ENCODE data around the gene SORBS2.

Gene SORBS2

GRCh38 chr4:185689407-185689806 is 122.6 kb downstream of the SORBS2 start:
- Mint-ChIP-seq H3K36me3 (ENCODE audit: low read depth) (no peaks in the 10 kb centered on the region), H3K4me1 (peaks cover 10% of the 10 kb centered on the region), H3K27me3 (ENCODE audit: low read depth) (peaks cover 4% of the 10 kb centered on the region), H3K27ac (no peak overlapping the region), H3K9me3 (no peaks in the 10 kb centered on the region), H3K4me3 (no peak overlapping the region)
- TF ChIP-seq, protein P1, sequence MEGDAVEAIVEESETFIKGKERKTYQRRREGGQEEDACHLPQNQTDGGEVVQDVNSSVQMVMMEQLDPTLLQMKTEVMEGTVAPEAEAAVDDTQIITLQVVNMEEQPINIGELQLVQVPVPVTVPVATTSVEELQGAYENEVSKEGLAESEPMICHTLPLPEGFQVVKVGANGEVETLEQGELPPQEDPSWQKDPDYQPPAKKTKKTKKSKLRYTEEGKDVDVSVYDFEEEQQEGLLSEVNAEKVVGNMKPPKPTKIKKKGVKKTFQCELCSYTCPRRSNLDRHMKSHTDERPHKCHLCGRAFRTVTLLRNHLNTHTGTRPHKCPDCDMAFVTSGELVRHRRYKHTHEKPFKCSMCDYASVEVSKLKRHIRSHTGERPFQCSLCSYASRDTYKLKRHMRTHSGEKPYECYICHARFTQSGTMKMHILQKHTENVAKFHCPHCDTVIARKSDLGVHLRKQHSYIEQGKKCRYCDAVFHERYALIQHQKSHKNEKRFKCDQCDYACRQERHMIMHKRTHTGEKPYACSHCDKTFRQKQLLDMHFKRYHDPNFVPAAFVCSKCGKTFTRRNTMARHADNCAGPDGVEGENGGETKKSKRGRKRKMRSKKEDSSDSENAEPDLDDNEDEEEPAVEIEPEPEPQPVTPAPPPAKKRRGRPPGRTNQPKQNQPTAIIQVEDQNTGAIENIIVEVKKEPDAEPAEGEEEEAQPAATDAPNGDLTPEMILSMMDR (IDR thresholded peaks at IDR 0.05; ENCODE audit: unreplicated experiment in 3 of 3), result no peak

GRCh38 chr4:185685804-185686203 is 126.2 kb downstream of the SORBS2 start:
- Mint-ChIP-seq H3K27ac (no peak overlapping the region), H3K36me3 (ENCODE audit: low read depth) (no peaks in the 10 kb centered on the region), H3K27me3 (ENCODE audit: low read depth) (no peaks in the 10 kb centered on the region), H3K4me1 (peaks cover 12% of the 10 kb centered on the region), H3K4me3 (no peak overlapping the region), H3K9me3 (no peaks in the 10 kb centered on the region)
- TF ChIP-seq, protein P1 (IDR thresholded peaks at IDR 0.05; ENCODE audit: unreplicated experiment in 3 of 3), result no peak

DNA sequence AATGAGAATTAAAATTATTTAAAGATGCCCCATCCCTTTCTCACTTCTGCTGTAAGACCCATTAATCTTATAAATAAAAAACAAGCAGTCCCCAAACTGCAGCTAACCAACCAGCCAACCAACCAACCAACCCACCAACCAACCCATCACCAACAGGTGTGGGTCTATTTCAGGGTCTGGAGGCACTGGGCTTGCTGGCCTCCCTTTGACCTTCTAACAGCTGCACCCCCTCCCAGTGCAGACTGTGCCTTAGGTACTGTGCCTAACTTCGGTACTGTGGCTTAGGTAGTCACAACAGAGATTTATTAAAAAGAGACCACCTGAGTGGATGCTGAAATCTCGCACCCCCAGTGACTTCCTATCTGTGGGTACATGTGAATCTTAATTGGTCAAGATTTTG is 128.1 kb downstream of the SORBS2 start:
- peaks cover 4% of the 10 kb centered on the region for H3K27me3 Mint-ChIP-seq (ENCODE audit: low read depth)
- peaks cover 12% of the 10 kb centered on the region for H3K4me1 Mint-ChIP-seq
- no peaks in the 10 kb centered on the region for H3K36me3 Mint-ChIP-seq (ENCODE audit: low read depth)
- H3K4me3 Mint-ChIP-seq, result no peak overlapping the region
- H3K9me3 Mint-ChIP-seq, result no peaks in the 10 kb centered on the region
- H3K27ac Mint-ChIP-seq, result no peak overlapping the region
- TF ChIP-seq, protein P1 (IDR thresholded peaks at IDR 0.05; ENCODE audit: unreplicated experiment in 3 of 3), result no peak

- TF ChIP-seq, protein P1 (IDR thresholded peaks at IDR 0.05; ENCODE audit: unreplicated experiment in 3 of 3), result no peak
- no peak overlapping the region for H3K27ac Mint-ChIP-seq
- no peaks in the 10 kb centered on the region for H3K36me3 Mint-ChIP-seq (ENCODE audit: low read depth)
- H3K4me1 Mint-ChIP-seq, result peaks cover 12% of the 10 kb centered on the region
- H3K9me3 Mint-ChIP-seq, result no peaks in the 10 kb centered on the region
- H3K27me3 Mint-ChIP-seq (ENCODE audit: low read depth), result peaks cover 4% of the 10 kb centered on the region
- H3K4me3 Mint-ChIP-seq, result no peak overlapping the region
Measured at GRCh38 chr4:185683222-185683621, 128.8 kb downstream of the SORBS2 start.

DNA sequence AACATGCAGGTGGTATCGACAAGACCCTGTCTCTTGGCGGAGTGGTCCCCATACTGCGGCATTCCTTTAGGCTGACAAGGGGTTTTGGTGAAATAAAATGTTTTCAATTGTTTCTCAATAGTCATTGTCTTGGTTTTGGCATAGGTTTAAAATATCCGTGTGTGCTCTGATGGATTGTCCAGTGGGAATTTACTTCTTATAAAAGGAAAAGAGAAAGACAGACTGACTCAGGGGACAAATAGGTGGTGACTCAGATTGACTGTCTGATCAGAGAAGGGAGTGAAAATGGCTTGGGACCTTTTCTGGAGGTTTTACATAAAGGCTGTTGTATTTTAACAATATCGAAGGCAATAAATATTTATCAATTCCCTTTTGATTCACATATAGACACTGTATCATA is 129.8 kb downstream of the SORBS2 start:
- Mint-ChIP-seq H3K4me1 (peaks cover 12% of the 10 kb centered on the region), H3K27ac (no peak overlapping the region), H3K36me3 (ENCODE audit: low read depth) (peaks cover 3% of the 10 kb centered on the region), H3K9me3 (peaks cover 2% of the 10 kb centered on the region), H3K27me3 (ENCODE audit: low read depth) (peaks cover 4% of the 10 kb centered on the region), H3K4me3 (no peak overlapping the region)
- TF ChIP-seq, protein P1 (IDR thresholded peaks at IDR 0.05; ENCODE audit: unreplicated experiment in 3 of 3), result no peak

GRCh38 chr4:185681604-185682003 is 130.4 kb downstream of the SORBS2 start:
- H3K4me1 Mint-ChIP-seq, result peaks cover 12% of the 10 kb centered on the region
- peaks cover 6% of the 10 kb centered on the region for H3K36me3 Mint-ChIP-seq (ENCODE audit: low read depth)
- peaks cover 3% of the 10 kb centered on the region for H3K9me3 Mint-ChIP-seq
- peaks cover 4% of the 10 kb centered on the region for H3K27me3 Mint-ChIP-seq (ENCODE audit: low read depth)
- H3K27ac Mint-ChIP-seq, result no peak overlapping the region
- no peak overlapping the region for H3K4me3 Mint-ChIP-seq
- TF ChIP-seq, protein P1 (IDR thresholded peaks at IDR 0.05; ENCODE audit: unreplicated experiment in 3 of 3), result no peak

All from nephron (organoid).